HepG2 (cell line): ENCODE data around the gene CD99L2. TPM values are rescaled to one million over a fixed set of nuclear protein-coding genes. Genes with fewer than 3 reads are reported as not detected.

Experiments used
- ATAC-seq: fragments of 200-7000 bp; cut with Tn5 transposase; 3 replicates; pipeline ENCODE4 v1.9.1; 2020; ENCODE audit warnings: mild to moderate bottlenecking, moderate library complexity
- BruUV-seq: library from RNA; stranded (reverse); fragments of 400-500 nt; replicated peaks from 2 replicates; lab custom pipeline; 2021; lab: Mats Ljungman, UMichigan
- CTCF ChIA-PET: fragments of 300-600 bp; formaldehyde crosslinking; extraction: SDS; loops from one replicate; lab custom pipeline; 2021; ENCODE audit warnings: low total read pairs, inconsistent platforms, low intra/inter-chr PET ratio; lab: Yijun Ruan, JAX
- POLR2A ChIA-PET: fragments of 350-600 bp; sonication (Branson Sonifier 250); formaldehyde crosslinking; loops from one replicate; lab custom pipeline; 2020; ENCODE audit warnings: antibody characterized with exemption, inconsistent platforms; lab: Yijun Ruan, JAX
- DNase-seq: peaks from one replicate; pipeline ENCODE4 v3.0.0-alpha.2; 2015; ENCODE audit warnings: low spot score
- FAIRE-seq: peaks from 3 replicates; lab custom pipeline; 2011; peaks lifted over from hg19 to GRCh38; lab: Jason Lieb, UNC
- H2AFZ ChIP-seq: one replicate; pipeline ENCODE4 v1.6.1; 2011; ENCODE audit warnings: low read length, inconsistent platforms
- H3K27ac ChIP-seq: fragments of 300-600 bp; 3 replicates; pipeline ENCODE4 v1.8.0; 2011; ENCODE audit warnings: mixed run types, mild to moderate bottlenecking, mixed read lengths, low read length, inconsistent platforms; ENCODE audit not compliant: insufficient read depth; ENCODE audit errors: extremely low read length
- H3K27me3 ChIP-seq, 2 experiments: fragments of 200-600 bp in 1 of 2; 2 replicates in 1 of 2; 3 replicates in 1 of 2; pipeline versions ENCODE4 v1.6.0 to v1.8.0; 2011; ENCODE audit warnings: low read length in 2 of 2, mild to moderate bottlenecking in 2 of 2, moderate library complexity in 2 of 2, inconsistent platforms in 1 of 2; ENCODE audit not compliant: insufficient read depth in 2 of 2, control insufficient read depth in 1 of 2
- H3K36me3 ChIP-seq, 2 experiments: fragments of 200-600 bp in 1 of 2; replicated peaks in 1 of 2; 2 replicates in 1 of 2; 3 replicates in 1 of 2; pipeline versions ENCODE4 v1.5.1 to v1.8.0; 2011; ENCODE audit warnings: low read length in 2 of 2, inconsistent platforms in 1 of 2; ENCODE audit not compliant: insufficient read depth in 2 of 2, control insufficient read depth in 1 of 2
- H3K4me1 ChIP-seq: 2 replicates; pipeline ENCODE4 v1.5.1; 2012; ENCODE audit warnings: low read length, inconsistent platforms; ENCODE audit not compliant: insufficient read depth
- H3K4me2 ChIP-seq: 2 replicates; pipeline ENCODE4 v1.6.0; 2011; ENCODE audit warnings: low read depth, low read length, inconsistent platforms
- H3K4me3 ChIP-seq, 3 experiments: fragments of 200-600 bp in 1 of 3; sonication (generic), shearing (Covaris generic) in 1 of 3; replicated peaks in 1 of 3; 2 replicates each; pipeline ENCODE4 v1.5.1; 2011 to 2016; ENCODE audit warnings: low read length in 3 of 3, inconsistent platforms in 2 of 3, low read depth in 2 of 3, mild to moderate bottlenecking in 2 of 3, control low read depth in 1 of 3, mixed read lengths in 1 of 3; ENCODE audit not compliant: insufficient read depth in 1 of 3
- H3K79me2 ChIP-seq: one replicate; pipeline ENCODE4 v1.6.1; 2011; ENCODE audit warnings: low read length, inconsistent platforms; ENCODE audit not compliant: insufficient read depth
- H3K9ac ChIP-seq: 2 replicates; pipeline ENCODE4 v1.6.0; 2011; ENCODE audit warnings: mild to moderate bottlenecking, low read depth, low read length, inconsistent platforms; ENCODE audit not compliant: insufficient read depth
- H3K9me3 ChIP-seq: 2 replicates; pipeline ENCODE4 v1.5.1; 2012; ENCODE audit warnings: mild to moderate bottlenecking, low read length
- H4K20me1 ChIP-seq: 2 replicates; pipeline ENCODE4 v1.6.0; 2011; ENCODE audit warnings: inconsistent platforms, mild to moderate bottlenecking, low read length, moderate library complexity; ENCODE audit not compliant: insufficient read depth
- DNMT1 ChIP-seq: sonication (generic); formaldehyde crosslinking; IDR thresholded peaks from 2 replicates; pipeline ENCODE4 v1.5.1; 2020; ENCODE audit warnings: mild to moderate bottlenecking, missing genetic modification reagents
- FOXK1 ChIP-seq: sonication (generic); formaldehyde crosslinking; IDR thresholded peaks from 2 replicates; pipeline ENCODE4 v1.4.0; 2020; ENCODE audit warnings: low read depth, missing genetic modification reagents, borderline replicate concordance
- HIVEP1 ChIP-seq: sonication (generic); formaldehyde crosslinking; IDR thresholded peaks from 2 replicates; pipeline ENCODE4 v1.4.0; 2020; ENCODE audit warnings: mild to moderate bottlenecking, missing genetic modification reagents
- ISL2 ChIP-seq: sonication (generic); formaldehyde crosslinking; IDR thresholded peaks from 2 replicates; pipeline ENCODE4 v1.5.0; 2020; ENCODE audit warnings: missing genetic modification reagents
- JUN ChIP-seq: sonication (generic); formaldehyde crosslinking; IDR thresholded peaks from 2 replicates; pipeline ENCODE4 v1.4.0; 2020; ENCODE audit warnings: mild to moderate bottlenecking, missing genetic modification reagents
- KMT2B ChIP-seq: IDR thresholded peaks from 2 replicates; pipeline ENCODE4 v1.6.1; 2016; ENCODE audit warnings: missing genetic modification reagents, missing compliant biosample characterization
- MYC ChIP-seq: sonication (generic); formaldehyde crosslinking; IDR thresholded peaks from 2 replicates; pipeline ENCODE4 v1.9.0; 2021; ENCODE audit warnings: missing genetic modification reagents, borderline replicate concordance
- POLR2G ChIP-seq: fragments of 200-400 bp; formaldehyde crosslinking; IDR thresholded peaks from 2 replicates; pipeline ENCODE4 v1.6.1; 2018; ENCODE audit warnings: mild to moderate bottlenecking, low read depth, low read length, moderate library complexity
- SNAI1 ChIP-seq: sonication (generic); formaldehyde crosslinking; IDR thresholded peaks from 2 replicates; pipeline ENCODE4 v1.5.0; 2020; ENCODE audit warnings: mild to moderate bottlenecking, missing genetic modification reagents, borderline replicate concordance
- ZNF225 ChIP-seq: sonication (generic); formaldehyde crosslinking; IDR thresholded peaks from 2 replicates; pipeline ENCODE4 v1.4.0; 2020; ENCODE audit warnings: mild to moderate bottlenecking, missing genetic modification reagents
- ZNF414 ChIP-seq: sonication (generic); formaldehyde crosslinking; IDR thresholded peaks from 2 replicates; pipeline ENCODE4 v1.5.0; 2020; ENCODE audit warnings: missing genetic modification reagents
- ZNF670 ChIP-seq: sonication (generic); formaldehyde crosslinking; IDR thresholded peaks from 2 replicates; pipeline ENCODE4 v1.8.0; 2022; ENCODE audit warnings: mild to moderate bottlenecking, missing genetic modification reagents, borderline replicate concordance
- ZNF879 ChIP-seq: sonication (generic); formaldehyde crosslinking; IDR thresholded peaks from 2 replicates; pipeline ENCODE4 v1.8.1; 2023; ENCODE audit warnings: missing genetic modification reagents
- WGBS: methylation state at CpG from one replicate; pipeline ENCODE4 v1.1.6; 2017; ENCODE audit warnings: low lambda C conversion rate; 5-methylcytosine and 5-hydroxymethylcytosine counted together
- in situ Hi-C: cut with HindIII; loops from 2 replicates; pipeline ENCODE4 v1.10.0; 2017; ENCODE audit warnings: low pct_unique_long_range_greater_than_20kb; ENCODE audit not compliant: extremely low pct_ligation_motif_present
- intact Hi-C: fragments of 100-400 bp; cut with micrococcal nuclease; formaldehyde crosslinking; loops from one replicate; pipeline ENCODE4 v1.10.0; 2022; ENCODE audit not compliant: unreplicated experiment
- polyA plus RNA-seq, 8 experiments: library from polyadenylated mRNA; depleted of rRNA in 3 of 8; stranded (reverse) in 7 of 8; unstranded in 1 of 8; fragments of >200 nt; fragmentation: Illumina TruSeq in 4 of 8; extraction: Trizol in 4 of 8; gene quantifications; 2 replicates each; pipeline versions ENCODE4 v1.2.1 to v1.2.3, GENCODE V29; 2011 to 2016; ENCODE audit warnings: low read depth in 4 of 8, missing spikeins in 1 of 8, mixed read lengths in 1 of 8; ENCODE audit not compliant: insufficient read depth in 1 of 8
- total RNA-seq, 5 experiments: library from RNA; depleted of rRNA; stranded (reverse); fragments of >200 nt; fragmentation: Illumina TruSeq; extraction: Trizol; gene quantifications; 2 replicates each; pipeline ENCODE4 v1.2.3, GENCODE V29; 2016; ENCODE audit warnings: low read depth in 1 of 5

The CD99L2 gene
- total and polyA plus RNA-seq, 2 of the 13 experiments (the other 11 are each of a cell fraction or from before 2014, with no cell fraction given) = 6.9 to 7.6 TPM

- Histone ChIP-seq H3K4me1 (no peaks in the 10 kb centered on the region), H3K9ac (no peak overlapping the region), H3K36me3 (no peaks in the 10 kb centered on the region), H2AFZ (no peak overlapping the region), H3K27ac (no peak overlapping the region), H3K4me3 (no peak overlapping the region), H3K79me2 (no peaks in the 10 kb centered on the region), H4K20me1 (no peaks in the 10 kb centered on the region), H3K9me3 (no peaks in the 10 kb centered on the region), H3K4me2 (no peak overlapping the region), H3K27me3 (no peaks in the 10 kb centered on the region; a peak in 1 of 5 replicates)
- FAIRE-seq (no peak), DNase-seq (no peak), ATAC-seq (no peak)
- in situ Hi-C loops (no loop called here), intact Hi-C loops (no loop called here)
- WGBS = 4% methylated on average over 4 of the region's 9 CpGs
- CTCF ChIA-PET = no interaction called here
- BruUV-seq = no TSS peak
- POLR2A ChIA-PET = no interaction called here
- TF ChIP-seq KMT2B (no peak), DNMT1 (CRISPR knock-in tag) (no peak), FOXK1 (CRISPR knock-in tag) (no peak), ZNF670 (CRISPR knock-in tag) (no peak), HIVEP1 (CRISPR knock-in tag) (no peak), ZNF225 (CRISPR knock-in tag) (no peak), ZNF879 (no peak), MYC (CRISPR knock-in tag) (no peak), JUN (CRISPR knock-in tag) (no peak), ISL2 (CRISPR knock-in tag) (no peak), POLR2G (no peak), SNAI1 (CRISPR knock-in tag) (no peak), ZNF414 (CRISPR knock-in tag) (no peak)
These were observed 42.5 kb upstream of the CD99L2 start for GRCh38 chrX:150940844-150941495.
